Measurements from ENCODE around the gene MAS1. TPM values are rescaled to one million over a fixed set of nuclear protein-coding genes. Genes with fewer than 3 reads are reported as not detected.

The MAS1 gene
- total and polyA plus RNA-seq, 2 donors (not counting 3 experiments of a cell fraction or from before 2014, with no cell fraction given): not detected

- no peak for FAIRE-seq
- H3K9ac ChIP-seq (replicated peaks; ENCODE audit: extremely low read depth, insufficient read depth, low read length): no peak overlapping the region
- CTCF ChIA-PET: interaction anchor here (1.1 kb wide), 1 partner anchor 191 kb away, joined by 3 read pairs; no protein-coding TSS in a partner anchor
- DNase-seq (ENCODE audit: low read depth, low spot score): no peak
- intact Hi-C loops (cut with micrococcal nuclease) (no loop called here), dilution Hi-C loops (cut with MboI; ENCODE audit: extremely low pct_ligation_motif_present, low sequenced_read_pairs) (no loop called here)
- H3K9me3 ChIP-seq (replicated peaks; ENCODE audit: control insufficient read depth, insufficient read depth, low read length): no peaks in the 10 kb centered on the region
- BruUV-seq (replicated peaks): no TSS peak
- no peak overlapping the region for H3K27ac ChIP-seq (ENCODE audit: insufficient read depth, low read depth, low read length)
- TF ChIP-seq JUN (IDR thresholded peaks at IDR 0.05; ENCODE audit: borderline replicate concordance, insufficient read depth, insufficient read length, low read depth): no peak
- no peak for TF ChIP-seq MAX (IDR thresholded peaks at IDR 0.05; ENCODE audit: insufficient read depth, insufficient read length)
- TF ChIP-seq FOS (IDR thresholded peaks at IDR 0.05; ENCODE audit: borderline replicate concordance, insufficient read depth, low read length): no peak
- no peak for TF ChIP-seq CTCF (IDR thresholded peaks at IDR 0.05; ENCODE audit: extremely low read depth in 1 of 2, insufficient read depth in 1 of 2, low read depth in 1 of 2, low read length in 2 of 2)
- no peak for TF ChIP-seq MYC (IDR thresholded peaks at IDR 0.05; ENCODE audit: low read depth, low read length)
- TF ChIP-seq EZH2 (IDR thresholded peaks at IDR 0.05; ENCODE audit: borderline replicate concordance, low read depth, low read length, severe bottlenecking): no peak
- TF ChIP-seq POLR2AphosphoS5 (IDR thresholded peaks at IDR 0.05; ENCODE audit: insufficient read depth, low read depth, low read length): no peak
- no peak for TF ChIP-seq POLR2A (IDR thresholded peaks at IDR 0.05; ENCODE audit: low read depth, low read length)
- no peak for TF ChIP-seq GATA2 (IDR thresholded peaks at IDR 0.05; ENCODE audit: insufficient read depth, insufficient read length, low read depth, low read length)
- H3K4me2 ChIP-seq (ENCODE audit: insufficient read depth, low read length): no peak overlapping the region
- no peaks in the 10 kb centered on the region for H3K79me2 ChIP-seq (ENCODE audit: control insufficient read depth, insufficient read depth, low read length)
- H2AFZ ChIP-seq (ENCODE audit: low read depth, low read length): no peak overlapping the region
- no peaks in the 10 kb centered on the region for H3K9me1 ChIP-seq (replicated peaks; ENCODE audit: control insufficient read depth, extremely low read depth, insufficient read depth, low read length)
- no peaks in the 10 kb centered on the region for H3K4me1 ChIP-seq (ENCODE audit: control insufficient read depth, extremely low read depth, insufficient read depth, low read length)
- POLR2A ChIA-PET: no interaction called here
- no peaks in the 10 kb centered on the region for H3K36me3 ChIP-seq (ENCODE audit: control insufficient read depth in 2 of 2, extremely low read depth in 1 of 2, insufficient read depth in 2 of 2, low read length in 2 of 2)
- H3K27me3 ChIP-seq (ENCODE audit: control insufficient read depth in 2 of 2, insufficient read depth in 2 of 2, low read length in 2 of 2): no peaks in the 10 kb centered on the region
- H4K20me1 ChIP-seq (replicated peaks; ENCODE audit: control insufficient read depth, extremely low read depth, insufficient read depth, low read length): no peaks in the 10 kb centered on the region
- no peak overlapping the region for H3K4me3 ChIP-seq (replicated peaks in 1 of 3; ENCODE audit: insufficient read depth in 1 of 3, low read depth in 1 of 3, low read length in 3 of 3)
Observed at GRCh38 chr6:159897603-159898002, 6.8 kb downstream of the MAS1 start.
